GM18508 (cell line): ENCODE results near the gene EYA2.

Source experiments
- ATAC-seq: cut with Tn5 transposase; IDR thresholded peaks from one replicate; pipeline ENCODE4 v1.9.1; 2021; ENCODE audit warnings: moderate number of reproducible peaks; ENCODE audit not compliant: insufficient read depth, unreplicated experiment

Gene EYA2

DNA sequence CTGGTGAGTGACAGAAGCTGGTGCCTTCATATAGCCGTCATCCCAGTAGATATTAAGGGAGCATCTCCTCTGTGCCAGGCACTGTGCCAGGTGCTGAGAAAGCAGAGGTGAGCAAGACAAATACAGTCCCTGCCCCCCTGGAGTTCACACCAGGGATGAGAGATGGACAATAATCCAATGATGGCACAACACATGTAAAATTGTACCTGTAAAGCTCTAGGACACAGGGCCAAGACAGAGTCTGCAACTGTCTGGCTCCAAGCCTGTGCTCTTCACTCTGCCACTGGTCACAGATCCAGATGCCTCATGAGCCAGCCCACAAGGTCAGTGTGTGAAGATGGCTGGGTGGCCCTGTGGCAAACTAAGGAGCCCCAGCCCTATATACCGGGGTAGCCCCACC, 133.8 kb downstream of the EYA2 start:
- ATAC-seq = no peak

DNA sequence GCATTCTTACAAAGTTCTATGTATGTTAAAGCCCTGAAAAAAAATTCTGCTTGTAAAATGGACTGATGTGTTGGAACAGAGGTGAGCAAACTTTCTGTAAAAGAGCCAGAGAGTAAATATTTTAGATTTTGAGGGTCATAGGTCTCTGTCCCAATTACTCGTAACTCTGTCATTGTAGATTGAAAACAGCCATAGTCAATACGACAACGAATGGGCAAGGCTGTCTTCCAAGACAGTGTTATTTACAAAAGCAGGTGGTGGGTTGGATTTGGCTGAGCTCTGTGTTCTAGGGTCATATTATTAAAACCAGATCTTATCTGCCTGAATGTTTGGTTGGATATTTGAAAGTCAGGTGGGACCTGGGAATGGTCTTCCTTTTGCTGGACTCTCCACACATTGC, 135.2 kb downstream of the EYA2 start:
- ATAC-seq = no peak

GRCh38 chr20:47030271-47030810, 135.7 kb downstream of the EYA2 start:
- no peak for ATAC-seq

- no peak for ATAC-seq
Observed at GRCh38 chr20:47031004-47031403, 136.4 kb downstream of the EYA2 start.

DNA sequence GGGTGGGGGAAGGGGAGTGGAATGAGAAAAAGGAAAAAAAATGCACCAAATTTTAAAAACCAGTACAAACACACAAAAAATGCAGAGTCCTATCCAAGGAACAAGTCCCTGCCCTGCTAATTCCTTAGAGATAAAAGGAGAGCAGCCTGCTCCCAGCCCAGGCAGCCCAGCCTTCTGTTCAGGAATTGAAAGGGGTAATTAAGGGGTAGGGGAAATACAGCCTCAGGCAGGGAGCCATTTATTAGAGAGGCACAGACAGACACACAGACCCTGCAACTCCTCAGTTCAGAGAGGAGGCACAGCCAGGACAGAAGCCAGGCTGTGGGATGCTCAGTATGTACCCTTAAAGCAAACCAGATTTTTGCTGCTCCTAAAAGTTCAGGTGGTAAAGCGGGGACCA, 137.2 kb downstream of the EYA2 start:
- ATAC-seq = no peak

GRCh38 chr20:47032933-47033578, 138.4 kb downstream of the EYA2 start:
- no peak for ATAC-seq

DNA sequence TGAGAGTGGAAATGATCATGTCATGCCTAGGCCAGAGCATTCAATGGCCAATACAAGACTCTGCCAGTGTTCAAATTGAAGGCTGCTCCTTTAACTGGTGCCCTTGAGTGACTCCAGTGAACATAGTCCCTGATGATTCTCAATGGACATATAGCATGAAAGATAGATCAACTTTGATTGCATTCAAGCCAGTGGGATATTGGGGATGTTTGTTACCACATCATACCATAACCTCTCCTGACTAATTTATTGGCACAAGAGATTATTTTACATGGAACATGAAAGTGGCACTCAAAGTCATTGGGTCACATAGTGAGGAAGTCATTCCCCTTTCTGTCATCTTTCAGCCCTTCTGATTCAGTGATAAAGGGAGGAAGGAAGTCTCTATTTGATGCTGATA, 139.0 kb downstream of the EYA2 start:
- ATAC-seq = no peak

DNA sequence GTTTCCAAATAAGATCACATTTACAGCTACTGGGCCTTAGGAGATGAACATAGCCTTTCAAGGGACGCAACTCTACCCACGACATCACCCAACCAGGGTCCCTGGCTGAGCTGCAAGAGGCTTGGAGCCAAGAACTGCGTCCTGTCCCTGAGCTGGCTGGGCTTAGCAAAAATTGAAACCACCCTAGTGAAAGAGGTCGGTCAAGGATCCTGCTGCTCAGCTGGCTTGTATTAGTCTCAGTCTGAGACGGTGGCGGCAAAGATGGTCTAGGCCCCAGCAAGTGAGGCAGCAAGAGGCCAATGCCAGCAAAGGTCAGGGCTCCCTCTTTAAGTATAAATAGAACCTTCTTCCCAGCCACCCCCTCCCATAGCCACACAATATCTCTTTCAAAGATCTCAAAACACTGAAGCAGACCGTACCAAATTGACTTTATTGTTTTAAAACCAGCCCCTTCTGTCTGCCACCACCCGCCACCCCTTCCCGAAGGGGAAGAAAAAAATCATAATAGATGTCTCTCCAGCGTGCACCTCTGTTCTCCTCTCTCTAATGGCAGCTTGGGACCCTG, 140.5 kb downstream of the EYA2 start:
- ATAC-seq = no peak

DNA sequence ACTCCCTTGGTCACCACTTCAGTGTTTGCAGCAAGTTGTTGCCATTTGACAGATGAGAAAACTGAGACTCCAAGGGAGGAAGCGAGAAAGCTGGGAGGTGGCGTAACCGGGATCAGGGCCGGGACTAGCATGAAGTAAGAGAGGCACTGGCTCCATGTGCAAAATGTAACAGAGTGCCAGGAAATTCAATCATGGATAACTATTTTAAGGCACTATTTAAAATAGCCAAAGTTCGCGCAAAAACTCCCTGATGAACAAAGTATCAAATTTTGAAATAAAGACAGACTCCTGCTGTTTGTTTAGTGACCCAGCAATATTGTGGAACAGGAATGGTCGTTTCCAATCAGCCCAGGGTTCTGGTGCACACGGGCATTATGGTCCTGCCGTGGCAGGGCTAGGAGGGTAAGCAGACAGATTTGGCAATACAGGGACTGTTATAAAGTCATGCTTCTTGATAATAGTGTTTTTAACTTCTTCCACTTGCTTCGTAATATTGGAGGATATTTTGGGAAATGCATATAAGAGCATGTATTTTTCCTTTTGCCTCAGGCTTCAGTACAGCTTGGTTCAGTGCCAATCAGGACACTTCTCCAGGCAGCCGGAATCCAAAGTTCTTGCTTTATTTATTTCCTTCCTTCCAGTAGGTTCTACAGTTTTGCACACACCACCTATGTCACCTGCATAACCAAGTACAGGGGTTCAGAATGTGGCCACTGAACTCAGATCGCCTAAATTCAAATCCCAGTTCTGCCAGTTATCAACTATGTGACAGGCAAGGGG, 141.6 kb downstream of the EYA2 start:
- no peak for ATAC-seq

DNA sequence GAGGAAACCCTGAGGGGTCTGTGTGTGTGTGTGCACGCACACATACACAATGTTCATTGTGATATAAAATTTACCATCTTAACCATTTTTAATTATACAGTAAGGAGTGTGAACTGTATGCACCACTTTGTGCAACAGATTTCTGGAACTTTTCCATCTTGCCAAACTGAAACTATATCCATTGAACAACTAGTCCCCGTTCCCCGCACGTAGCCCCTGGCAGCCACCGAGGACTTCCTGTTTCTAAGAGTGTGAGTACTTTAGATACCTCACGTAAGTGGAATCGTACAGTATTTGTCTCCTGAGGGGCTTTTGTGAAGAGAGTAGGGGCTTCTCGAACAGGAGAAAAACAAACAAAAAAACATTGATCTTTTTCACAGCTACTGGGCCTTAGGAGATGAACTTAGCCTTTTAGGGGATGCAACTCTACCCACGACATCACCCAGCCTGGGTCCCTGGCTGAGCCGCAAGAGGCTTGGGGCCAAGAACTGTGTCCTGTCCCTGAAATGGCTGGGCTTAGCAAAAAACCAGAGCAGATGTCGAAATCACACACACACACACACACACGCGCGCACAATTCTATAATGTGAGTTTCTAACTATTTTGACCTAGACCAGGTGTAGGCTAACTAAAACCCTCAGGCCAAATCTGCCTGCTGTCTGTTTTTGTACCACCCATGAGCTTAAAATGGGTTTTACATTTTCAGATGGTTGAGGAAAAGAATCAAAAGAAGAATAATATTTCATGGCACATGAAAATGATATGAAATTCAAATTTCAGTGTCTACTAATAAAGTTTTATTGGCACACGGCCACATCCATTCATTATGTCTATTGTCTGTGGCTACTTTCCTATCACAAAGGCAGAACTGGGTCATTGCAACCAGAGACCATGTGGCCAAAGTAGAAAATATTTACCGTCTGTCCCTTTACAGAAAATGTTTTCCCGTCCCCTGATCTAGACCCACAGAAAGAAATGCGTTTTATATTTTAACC, 144.2 kb downstream of the EYA2 start:
- no peak for ATAC-seq

DNA sequence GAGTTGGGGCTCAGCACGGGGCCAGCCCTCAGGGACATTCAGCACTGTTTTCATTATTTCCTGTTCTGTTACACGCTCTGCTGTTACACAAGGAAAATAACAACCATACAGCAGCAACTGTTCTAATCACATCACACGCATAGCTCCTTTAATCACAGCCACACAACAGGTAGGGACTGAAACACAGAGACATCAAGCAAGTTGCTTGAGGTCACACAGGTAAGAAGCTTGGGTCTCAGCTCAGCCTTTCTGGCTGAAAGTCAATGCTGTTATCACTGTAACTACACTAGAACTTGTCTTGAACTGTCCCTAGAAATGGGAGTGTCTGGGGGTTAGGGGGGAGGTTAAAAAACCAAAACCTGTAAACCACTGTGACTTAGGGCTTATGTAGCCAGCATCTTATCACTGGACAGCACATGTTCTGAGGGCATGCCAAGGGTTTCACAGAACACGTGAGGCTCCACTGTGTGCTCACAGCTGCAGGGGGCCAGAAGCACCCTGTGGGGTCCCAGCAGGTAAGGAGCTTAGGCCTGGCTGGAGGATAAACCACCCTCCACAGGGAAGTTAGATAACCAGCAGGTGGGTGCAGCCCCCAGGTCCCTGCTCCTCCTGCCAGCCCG, 146.0 kb downstream of the EYA2 start:
- no peak for ATAC-seq

GRCh38 chr20:47041396-47041899, 146.8 kb downstream of the EYA2 start:
- no peak for ATAC-seq

DNA sequence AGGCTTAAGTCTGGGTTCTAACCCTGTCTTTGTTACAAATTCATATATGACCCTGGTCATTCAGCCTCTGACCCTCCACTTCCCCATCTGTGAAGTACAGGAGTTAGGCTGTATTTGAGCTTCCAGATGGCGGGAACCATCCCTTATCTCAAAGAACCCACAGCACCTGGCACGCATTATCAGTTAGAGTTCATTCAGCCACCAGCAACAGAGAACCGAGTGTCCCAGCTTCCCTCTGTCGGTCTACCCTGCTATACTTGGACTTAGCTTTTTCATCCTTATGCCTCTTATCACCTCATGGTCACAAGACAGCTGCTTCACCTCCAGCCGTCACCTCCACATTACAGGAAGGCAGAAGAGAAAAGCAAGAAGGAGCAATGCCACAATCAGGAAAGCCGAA, 147.8 kb downstream of the EYA2 start:
- ATAC-seq = no peak

DNA sequence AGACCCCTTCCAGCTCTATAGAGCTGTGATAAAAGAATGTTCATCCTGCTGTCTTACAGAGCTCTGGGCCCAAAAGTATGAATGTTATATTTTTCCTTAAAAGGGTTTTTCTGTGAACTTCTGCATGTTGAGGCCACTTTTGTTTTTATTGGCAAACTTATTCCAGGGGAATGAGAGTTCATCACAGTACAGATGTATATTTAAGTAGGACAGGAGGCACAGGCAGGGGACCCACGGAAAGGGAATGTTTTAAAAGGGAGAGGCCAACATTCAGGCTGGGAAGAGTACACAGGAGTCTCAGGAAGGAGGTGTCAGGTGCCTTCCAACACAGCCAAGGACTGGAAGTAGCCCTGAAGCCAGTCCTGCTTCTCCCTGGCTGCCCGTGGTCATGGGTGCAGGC, 148.4 kb downstream of the EYA2 start:
- ATAC-seq = no peak

- ATAC-seq = no peak
Observed at GRCh38 chr20:47044938-47045337, 150.3 kb downstream of the EYA2 start.

DNA sequence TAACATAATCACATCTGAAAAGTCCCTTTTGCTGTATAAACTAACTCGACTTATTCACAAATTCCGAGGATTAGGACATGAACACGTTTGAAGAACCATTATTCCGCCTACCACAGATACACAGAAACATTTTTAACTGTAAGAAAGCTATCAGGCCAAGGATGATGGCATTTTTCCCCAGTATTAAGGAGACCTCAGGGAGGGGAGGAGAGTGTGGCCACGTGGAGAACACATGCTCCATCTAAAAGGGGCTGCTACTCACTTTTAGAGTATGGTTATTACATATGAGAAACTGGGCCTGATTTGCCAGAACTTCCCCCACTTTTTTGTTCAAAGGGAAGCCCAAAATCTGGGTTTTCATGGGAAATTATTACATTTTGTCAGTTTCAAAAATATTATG, 153.4 kb downstream of the EYA2 start:
- no peak for ATAC-seq

DNA sequence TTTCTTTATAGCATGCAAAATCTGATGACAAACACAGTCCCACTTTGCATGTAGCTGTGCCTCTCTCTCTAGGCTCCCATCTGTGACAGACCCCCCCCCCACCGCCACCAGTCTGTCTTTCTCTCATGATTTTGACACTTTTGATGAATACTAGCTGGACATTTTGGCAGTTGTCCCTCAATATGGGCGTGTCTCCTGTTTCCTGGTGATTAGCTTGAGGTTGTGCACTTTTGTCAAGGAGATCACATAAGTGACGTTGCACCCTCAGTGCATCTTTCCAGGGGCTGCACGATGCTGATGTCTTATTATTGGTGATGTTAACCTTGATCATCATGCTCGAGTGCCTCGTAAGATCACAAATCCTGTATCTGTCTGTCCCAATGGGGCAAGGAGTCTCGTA, 155.1 kb downstream of the EYA2 start:
- ATAC-seq = no peak

GRCh38 chr20:47050996-47051395, 156.4 kb downstream of the EYA2 start:
- no peak for ATAC-seq

DNA sequence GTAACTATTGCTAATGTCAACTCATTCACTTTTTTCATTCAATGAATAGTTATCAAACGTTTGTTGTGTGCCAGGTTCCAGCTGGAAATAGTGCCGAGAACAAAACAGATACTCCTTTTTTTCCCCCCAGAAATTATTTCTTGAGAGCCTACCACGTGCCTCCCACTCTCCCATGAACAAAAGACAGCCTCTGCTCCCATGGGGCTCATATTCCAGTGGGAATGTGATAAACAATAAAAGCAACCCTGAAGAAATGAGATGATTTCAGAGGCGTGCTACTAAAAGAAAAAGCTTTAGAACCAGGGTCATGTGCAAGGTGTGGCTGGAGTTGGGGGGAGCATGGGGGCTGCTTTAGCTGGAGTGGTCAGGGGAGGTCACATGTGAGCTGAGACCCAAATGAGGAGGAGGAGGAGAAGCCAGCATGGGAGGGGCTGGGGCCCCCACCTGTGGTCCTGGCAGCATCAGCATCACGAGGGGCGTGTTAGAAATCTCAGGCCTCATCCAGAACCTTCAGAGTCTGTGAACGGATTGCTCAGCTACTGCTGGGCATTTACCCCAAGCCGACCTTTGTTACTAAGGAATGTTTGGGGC, 157.4 kb downstream of the EYA2 start:
- ATAC-seq = no peak
